Measurements from ENCODE around the gene KLHL18. TPM values are rescaled to one million over a fixed set of nuclear protein-coding genes. Genes with fewer than 3 reads are reported as not detected.
"Not testable (repeated sequence)": the region's sequence is repeated elsewhere in the genome, so short reads cannot be mapped to it uniquely, and the experiment has no call there.

KLHL18 gene
- total RNA-seq, 2 donors from 2014 or later = 22.6 to 29.0 TPM

DNA sequence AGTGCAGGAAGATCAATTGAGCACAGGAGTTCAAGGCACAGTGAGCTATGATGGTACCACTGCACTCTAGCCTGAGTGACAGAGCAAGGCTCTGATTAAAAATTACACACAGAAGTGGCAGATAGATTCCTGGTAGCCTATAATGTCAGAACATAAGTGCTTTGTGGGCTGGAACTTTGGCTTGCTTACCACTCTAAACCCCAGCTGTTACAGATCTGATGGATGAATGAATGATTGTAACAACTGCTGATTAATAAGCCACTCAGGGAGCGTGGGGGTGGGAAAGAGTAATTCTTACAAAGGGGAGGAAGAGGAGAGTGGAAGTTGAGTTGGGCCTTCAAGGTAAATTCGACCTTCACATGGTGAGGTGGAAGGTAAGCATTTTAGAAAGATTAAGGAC lies 57.2 kb downstream of the KLHL18 start:
- no peak for ATAC-seq (replicated peaks in 1 of 2)
- DNase-seq = no peak
- Mint-ChIP-seq H3K4me1 (ENCODE audit: low read depth) (no peaks in the 10 kb centered on the region), H3K9me3 (no peaks in the 10 kb centered on the region), H3K27ac (no peak overlapping the region), H3K27me3 (ENCODE audit: low read depth) (no peaks in the 10 kb centered on the region), H3K4me3 (no peak overlapping the region), H3K36me3 (ENCODE audit: insufficient read depth in 2 of 2) (peaks cover 0 to 17% of the 10 kb centered on the region in 2 donors)

DNA sequence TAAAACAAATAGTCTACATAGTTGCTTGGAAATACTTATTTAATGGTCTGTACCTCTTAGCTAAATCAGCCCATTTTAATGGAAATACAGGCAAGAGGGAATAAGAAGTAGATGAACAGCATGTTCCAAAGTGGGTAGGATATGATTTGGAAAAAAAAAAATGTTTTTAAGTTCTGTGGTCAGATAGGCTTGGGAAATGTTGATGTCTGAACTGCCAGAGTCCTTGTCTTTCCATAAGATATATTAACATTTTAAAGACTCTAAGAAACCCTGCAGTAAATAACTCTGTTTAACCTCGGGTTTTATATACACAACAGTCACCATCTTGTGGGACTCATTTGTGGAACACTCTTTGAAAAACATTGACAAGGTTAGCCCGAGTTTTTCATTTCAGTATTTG lies 58.1 kb downstream of the KLHL18 start:
- DNase-seq = no peak
- H3K36me3 Mint-ChIP-seq (ENCODE audit: insufficient read depth in 2 of 2) = peaks cover 0 to 17% of the 10 kb centered on the region in 2 donors
- H3K9me3 Mint-ChIP-seq = no peaks in the 10 kb centered on the region
- ATAC-seq (replicated peaks in 1 of 2) = no peak
- H3K27ac Mint-ChIP-seq = no peak overlapping the region
- no peak overlapping the region for H3K4me3 Mint-ChIP-seq
- H3K4me1 Mint-ChIP-seq (ENCODE audit: low read depth) = no peaks in the 10 kb centered on the region
- H3K27me3 Mint-ChIP-seq (ENCODE audit: low read depth) = no peaks in the 10 kb centered on the region

DNA sequence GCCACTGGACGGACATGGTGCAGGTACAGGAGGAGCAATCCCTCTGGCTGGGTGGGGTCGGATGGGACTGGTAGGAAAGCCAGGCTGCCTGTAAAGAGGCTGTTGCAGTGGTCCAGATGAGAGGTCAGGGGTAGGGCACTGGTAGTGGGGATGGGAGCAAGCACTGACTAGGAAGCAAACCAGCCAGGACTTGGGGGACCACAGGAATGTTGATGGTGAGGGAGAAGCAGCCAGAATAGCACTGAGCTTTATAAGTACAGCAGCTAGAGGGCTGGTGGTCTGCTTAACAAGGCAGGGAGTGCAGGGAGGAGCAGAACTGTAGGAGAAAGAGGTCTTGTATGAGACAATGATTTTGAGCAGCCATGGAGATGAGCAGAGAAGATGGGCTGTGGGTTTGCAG lies 59.4 kb downstream of the KLHL18 start:
- Mint-ChIP-seq H3K4me3 (no peak overlapping the region), H3K9me3 (no peaks in the 10 kb centered on the region), H3K27ac (no peak overlapping the region), H3K27me3 (ENCODE audit: low read depth) (no peaks in the 10 kb centered on the region), H3K36me3 (ENCODE audit: insufficient read depth in 2 of 2) (peaks cover 0 to 8% of the 10 kb centered on the region in 2 donors), H3K4me1 (ENCODE audit: low read depth) (no peaks in the 10 kb centered on the region)
- ATAC-seq (replicated peaks in 1 of 2) = no peak
- DNase-seq = no peak

DNA sequence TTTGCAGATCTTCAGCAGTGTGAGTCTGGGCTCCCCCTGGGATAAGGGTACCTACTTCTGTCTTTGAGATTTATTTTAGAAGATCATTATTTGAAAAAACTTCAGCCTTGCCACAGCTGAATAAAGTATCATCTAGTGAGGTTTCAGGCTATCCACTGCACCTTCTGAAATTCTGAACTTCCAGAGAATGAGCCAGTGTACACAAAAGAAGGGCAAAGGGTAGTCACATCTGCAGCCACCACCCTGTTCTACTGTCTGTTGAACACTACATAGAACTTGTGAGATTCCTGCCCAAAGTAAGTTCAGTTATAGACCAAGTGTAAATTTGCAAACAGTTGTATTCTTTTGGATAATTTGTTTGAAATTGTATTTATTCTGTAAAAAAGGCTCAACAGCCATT lies 60.1 kb downstream of the KLHL18 start:
- Mint-ChIP-seq H3K36me3 (ENCODE audit: insufficient read depth in 2 of 2) (peaks cover 0 to 7% of the 10 kb centered on the region in 2 donors), H3K9me3 (no peaks in the 10 kb centered on the region), H3K27me3 (ENCODE audit: low read depth) (no peaks in the 10 kb centered on the region), H3K4me1 (ENCODE audit: low read depth) (no peaks in the 10 kb centered on the region), H3K4me3 (no peak overlapping the region), H3K27ac (no peak overlapping the region)
- ATAC-seq (replicated peaks in 1 of 2) (no peak), DNase-seq (no peak)

DNA sequence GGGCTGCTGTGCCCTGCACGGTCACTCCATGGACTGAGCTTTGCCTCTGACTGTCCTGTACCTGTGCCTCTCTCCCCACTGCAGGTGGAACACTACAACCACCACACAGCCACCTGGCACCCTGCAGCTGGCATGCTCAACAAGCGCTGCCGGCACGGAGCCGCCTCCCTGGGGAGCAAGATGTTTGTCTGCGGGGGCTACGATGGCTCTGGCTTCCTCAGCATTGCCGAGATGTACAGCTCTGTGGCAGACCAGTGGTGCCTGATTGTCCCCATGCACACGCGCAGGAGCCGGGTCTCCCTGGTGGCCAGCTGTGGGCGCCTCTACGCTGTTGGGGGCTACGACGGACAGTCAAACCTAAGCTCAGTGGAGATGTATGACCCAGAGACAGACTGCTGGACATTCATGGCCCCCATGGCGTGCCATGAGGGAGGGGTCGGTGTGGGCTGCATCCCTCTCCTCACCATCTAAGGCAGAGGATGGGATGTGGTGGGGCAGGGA lies 60.8 kb downstream of the KLHL18 start:
- H3K36me3 Mint-ChIP-seq (ENCODE audit: insufficient read depth in 2 of 2) = peaks cover 0 to 6% of the 10 kb centered on the region in 2 donors
- DNase-seq (no peak), ATAC-seq (replicated peaks in 1 of 2) (no peak)
- H3K27ac Mint-ChIP-seq = no peak overlapping the region
- no peaks in the 10 kb centered on the region for H3K27me3 Mint-ChIP-seq (ENCODE audit: low read depth)
- no peaks in the 10 kb centered on the region for H3K9me3 Mint-ChIP-seq
- no peaks in the 10 kb centered on the region for H3K4me1 Mint-ChIP-seq (ENCODE audit: low read depth)
- no peak overlapping the region for H3K4me3 Mint-ChIP-seq

DNA sequence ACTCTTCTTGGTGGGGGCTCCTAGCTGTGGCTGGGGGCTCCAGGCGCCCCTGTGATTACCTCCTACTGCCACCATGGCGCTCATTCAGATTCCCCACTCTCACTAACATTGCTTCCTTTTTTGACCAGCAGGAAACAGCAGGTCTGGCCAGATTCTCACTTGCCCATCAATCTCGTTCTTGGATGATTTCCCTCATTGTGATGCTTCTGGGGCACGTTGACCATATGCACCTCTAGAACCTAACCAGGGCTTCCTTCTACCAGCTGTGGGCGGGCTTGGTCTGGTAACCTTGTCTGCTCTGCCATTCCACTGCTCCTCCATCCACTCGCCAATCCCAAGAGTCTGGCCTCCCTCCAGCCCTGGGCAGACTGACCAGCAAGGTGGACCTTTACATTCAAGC lies 62.2 kb downstream of the KLHL18 start:
- Mint-ChIP-seq H3K27ac (no peak overlapping the region), H3K9me3 (no peaks in the 10 kb centered on the region), H3K4me3 (no peak overlapping the region), H3K36me3 (ENCODE audit: insufficient read depth in 2 of 2) (no peaks in the 10 kb centered on the region), H3K27me3 (ENCODE audit: low read depth) (no peaks in the 10 kb centered on the region), H3K4me1 (ENCODE audit: low read depth) (no peaks in the 10 kb centered on the region)
- no peak for ATAC-seq (replicated peaks in 1 of 2)
- no peak for DNase-seq

DNA sequence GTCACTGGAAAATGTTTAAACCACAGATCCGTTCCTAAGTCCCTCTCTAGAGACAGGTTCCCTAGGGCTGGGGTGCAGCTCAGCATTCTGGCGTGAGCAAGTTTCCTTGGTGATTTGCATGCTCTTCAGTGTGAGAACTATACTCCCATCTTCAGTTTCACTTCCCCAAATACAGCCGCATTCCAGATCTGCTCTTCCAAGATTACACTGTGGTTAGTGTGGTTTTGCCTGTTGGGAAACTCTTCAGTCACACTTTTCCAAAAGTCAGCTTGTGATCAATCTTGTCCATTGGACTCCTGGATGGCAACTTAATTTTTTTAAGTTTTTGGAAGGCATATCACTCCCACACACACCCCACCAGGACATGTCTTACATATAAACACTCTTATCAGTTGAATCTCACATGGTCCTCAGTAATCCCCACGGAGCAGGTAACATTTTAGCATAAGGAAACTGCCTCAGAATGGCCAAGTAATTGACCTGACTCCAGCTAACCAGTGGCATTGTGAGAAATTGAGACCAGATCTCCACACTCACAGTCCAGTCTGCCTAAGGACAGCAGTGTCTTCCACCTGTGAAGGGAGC lies 64.6 kb downstream of the KLHL18 start:
- ATAC-seq (replicated peaks in 1 of 2) (no peak), DNase-seq (no peak)
- H3K27me3 Mint-ChIP-seq (ENCODE audit: low read depth) = no peaks in the 10 kb centered on the region
- no peaks in the 10 kb centered on the region for H3K4me1 Mint-ChIP-seq (ENCODE audit: low read depth)
- no peaks in the 10 kb centered on the region for H3K9me3 Mint-ChIP-seq
- H3K27ac Mint-ChIP-seq = no peak overlapping the region
- no peaks in the 10 kb centered on the region for H3K36me3 Mint-ChIP-seq (ENCODE audit: insufficient read depth in 2 of 2)
- no peak overlapping the region for H3K4me3 Mint-ChIP-seq

DNA sequence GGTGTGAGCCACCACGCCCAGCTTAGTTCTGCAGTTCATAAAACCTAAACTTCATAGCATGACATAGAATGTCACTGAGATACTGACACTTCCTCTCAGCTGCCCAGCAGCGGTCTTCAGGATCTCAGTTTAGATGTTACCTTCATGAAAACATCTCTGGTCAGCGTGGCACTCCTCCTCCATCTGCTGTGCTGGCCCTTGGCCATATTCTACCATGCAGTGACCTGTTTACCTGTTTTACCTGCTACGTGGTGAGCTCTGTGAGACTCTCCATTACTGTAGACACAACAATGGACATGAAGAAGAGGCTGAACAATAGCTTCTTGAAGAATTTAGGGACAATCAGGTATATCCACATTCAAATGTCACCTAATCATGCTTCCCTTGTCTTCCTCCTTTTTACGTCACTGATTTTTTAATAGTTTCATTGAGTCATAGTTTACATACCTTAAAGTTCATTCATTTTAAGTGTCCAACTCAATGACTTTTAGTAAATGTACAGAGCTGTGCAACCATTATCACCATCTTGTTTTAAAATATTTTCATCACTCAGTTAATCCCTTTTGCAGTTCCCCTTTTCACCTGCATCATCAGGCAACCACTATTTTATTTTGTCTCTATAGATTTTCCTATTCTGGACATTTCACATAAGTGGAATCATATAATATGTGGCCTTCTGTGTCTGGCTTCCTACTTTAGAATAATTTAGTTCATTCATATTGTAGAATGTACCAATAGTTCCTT lies 65.8 kb downstream of the KLHL18 start:
- Mint-ChIP-seq H3K4me3 (no peak overlapping the region), H3K4me1 (ENCODE audit: low read depth) (no peaks in the 10 kb centered on the region), H3K9me3 (no peaks in the 10 kb centered on the region), H3K27ac (no peak overlapping the region), H3K36me3 (ENCODE audit: insufficient read depth in 2 of 2) (no peaks in the 10 kb centered on the region), H3K27me3 (ENCODE audit: low read depth) (no peaks in the 10 kb centered on the region)
- no peak for DNase-seq
- no peak for ATAC-seq (replicated peaks in 1 of 2)

DNA sequence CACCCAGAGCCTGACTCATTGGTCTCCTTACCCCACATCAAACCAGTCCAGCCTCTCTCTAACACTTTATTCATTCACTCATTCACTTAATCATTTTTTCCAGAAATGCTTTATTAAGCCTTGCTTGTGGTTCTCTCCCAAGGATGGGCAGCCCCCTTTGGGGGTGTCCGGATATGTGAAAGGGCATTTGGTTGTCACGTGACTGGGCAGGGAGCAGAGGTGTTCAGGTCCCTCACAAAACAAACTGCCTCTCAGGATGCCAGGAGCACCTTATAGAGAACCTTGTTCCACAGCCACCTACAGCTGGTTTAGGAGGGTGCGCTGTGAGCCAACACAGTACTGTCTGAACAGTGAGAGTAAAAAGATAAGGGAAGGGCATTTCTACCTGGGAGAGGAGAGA lies 72.3 kb downstream of the KLHL18 start:
- Mint-ChIP-seq H3K9me3 (peaks cover 4 to 6% of the 10 kb centered on the region in 2 donors), H3K4me1 (ENCODE audit: low read depth) (no peaks in the 10 kb centered on the region), H3K4me3 (no peak overlapping the region), H3K36me3 (ENCODE audit: insufficient read depth in 2 of 2) (peaks cover 7 to 19% of the 10 kb centered on the region in 2 donors), H3K27me3 (ENCODE audit: low read depth) (no peaks in the 10 kb centered on the region), H3K27ac (no peak overlapping the region)
- ATAC-seq (replicated peaks in 1 of 2) = no peak
- no peak for DNase-seq

DNA sequence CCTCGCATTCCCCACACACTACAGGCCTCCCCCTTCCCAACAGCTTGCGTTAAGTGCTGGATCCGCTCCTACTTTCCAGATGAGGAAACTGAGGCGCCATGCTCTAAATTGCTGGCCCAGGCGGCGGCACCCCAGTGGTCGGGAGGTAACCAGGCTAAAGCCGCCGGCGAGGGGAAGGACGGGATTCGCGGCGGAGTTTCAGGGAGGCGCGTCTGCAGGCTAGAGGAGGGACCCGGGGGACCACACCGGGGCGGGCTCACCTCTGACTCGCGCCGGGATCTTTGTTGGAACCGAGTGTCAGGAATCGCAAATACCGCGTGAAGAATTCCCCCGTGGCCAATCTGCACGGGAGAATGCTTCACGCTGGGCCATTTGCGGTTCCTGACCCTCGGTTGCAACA lies 73.5 kb downstream of the KLHL18 start:
- H3K36me3 Mint-ChIP-seq (ENCODE audit: insufficient read depth in 2 of 2) = peaks cover 12 to 24% of the 10 kb centered on the region in 2 donors

DNA sequence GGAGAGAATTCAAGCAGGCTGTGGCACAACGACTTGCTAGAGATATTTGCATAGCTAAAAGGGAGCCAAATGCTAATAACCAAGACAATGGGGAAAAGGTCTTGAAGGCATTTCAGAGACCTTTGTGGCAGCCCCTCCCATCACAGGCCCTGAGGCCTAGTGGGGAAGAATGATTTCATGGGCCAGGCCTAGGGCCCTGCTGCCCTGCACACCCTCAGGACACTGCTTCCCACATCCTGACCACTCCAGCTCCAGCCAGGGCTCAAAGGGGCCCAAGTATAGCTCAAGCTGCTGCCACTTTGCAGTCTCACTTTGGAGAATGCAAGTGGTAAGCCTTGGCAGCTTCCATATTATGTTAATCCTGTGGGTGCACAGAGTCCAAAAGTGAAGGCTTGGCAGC lies 76.6 kb downstream of the KLHL18 start:
- no peak for ATAC-seq (replicated peaks in 1 of 2)
- Mint-ChIP-seq H3K36me3 (ENCODE audit: insufficient read depth in 2 of 2) (peaks cover 15 to 29% of the 10 kb centered on the region in 2 donors), H3K27me3 (ENCODE audit: low read depth) (no peaks in the 10 kb centered on the region), H3K4me3 (no peak overlapping the region), H3K27ac (no peak overlapping the region), H3K9me3 (peaks cover 12 to 13% of the 10 kb centered on the region in 2 donors), H3K4me1 (ENCODE audit: low read depth) (peaks cover 12% of the 10 kb centered on the region)
- DNase-seq = no peak

More for the DNA sequence above, 73.5 kb downstream of the KLHL18 start:
- no peak overlapping the region for H3K4me3 Mint-ChIP-seq
- H3K27ac Mint-ChIP-seq = no peak overlapping the region
- no peaks in the 10 kb centered on the region for H3K4me1 Mint-ChIP-seq (ENCODE audit: low read depth)
- H3K27me3 Mint-ChIP-seq (ENCODE audit: low read depth) = no peaks in the 10 kb centered on the region
- H3K9me3 Mint-ChIP-seq = peaks cover 8 to 10% of the 10 kb centered on the region in 2 donors
- DNase-seq (no peak), ATAC-seq (replicated peaks in 1 of 2) (no peak)

DNA sequence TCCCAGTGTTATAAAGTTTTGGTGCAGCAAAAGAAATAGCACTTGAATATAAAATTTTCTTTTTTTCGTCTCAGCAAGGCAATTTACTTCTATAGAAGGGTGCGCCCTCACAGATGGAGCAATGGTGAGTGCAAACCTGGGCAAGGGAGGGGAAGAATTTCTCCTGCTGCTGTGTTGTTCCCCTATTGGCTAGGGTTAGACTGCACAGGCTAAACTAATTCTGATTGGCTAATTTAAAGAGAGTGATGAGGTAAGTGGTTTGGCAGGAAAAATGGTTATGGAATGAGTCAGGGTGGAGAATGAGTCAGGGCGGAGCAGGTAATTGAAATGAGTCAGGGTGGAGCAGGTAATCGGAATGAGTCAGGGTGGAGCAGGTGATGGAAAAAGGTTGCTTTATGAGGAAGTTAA lies 77.4 kb downstream of the KLHL18 start:
- Mint-ChIP-seq H3K36me3 (ENCODE audit: insufficient read depth in 2 of 2) (peaks cover 15 to 29% of the 10 kb centered on the region in 2 donors), H3K9me3 (peaks cover 12 to 13% of the 10 kb centered on the region in 2 donors), H3K27ac (peak overlapping the region; percentile 12), H3K4me1 (ENCODE audit: low read depth) (peaks cover 12% of the 10 kb centered on the region)
- ATAC-seq (replicated peaks in 1 of 2) (peak; percentile 53 to 70), DNase-seq (peak; percentile 38 to 40)
- H3K27me3 Mint-ChIP-seq (ENCODE audit: low read depth); H3K4me3 Mint-ChIP-seq: not testable (repeated sequence)

DNA sequence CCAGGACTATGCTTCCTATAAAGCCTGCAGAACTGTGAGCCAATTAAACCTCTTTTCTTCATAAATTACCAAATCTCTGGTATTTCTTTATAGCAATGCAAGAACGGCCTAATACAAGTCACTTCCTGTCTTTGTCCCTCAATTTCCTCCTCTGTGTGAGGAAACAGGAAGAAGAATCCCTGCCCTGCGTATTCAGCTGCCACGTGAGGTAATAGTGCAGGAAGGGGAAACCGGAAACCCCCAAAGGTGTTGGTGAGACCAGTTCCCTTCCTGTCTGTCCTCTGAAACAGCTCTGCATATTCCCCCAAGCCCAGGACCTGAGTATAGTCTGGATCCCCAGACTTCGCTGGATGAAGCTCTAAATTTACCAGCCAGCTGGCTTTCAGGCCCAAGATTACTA lies 80.0 kb downstream of the KLHL18 start:
- Mint-ChIP-seq H3K4me1 (ENCODE audit: low read depth) (peaks cover 12% of the 10 kb centered on the region), H3K4me3 (no peak overlapping the region), H3K9me3 (peaks cover 12 to 13% of the 10 kb centered on the region in 2 donors), H3K36me3 (ENCODE audit: insufficient read depth in 2 of 2) (peaks cover 15 to 29% of the 10 kb centered on the region in 2 donors), H3K27ac (peak overlapping the region; percentile 73), H3K27me3 (ENCODE audit: low read depth) (no peaks in the 10 kb centered on the region)
- DNase-seq = no peak
- no peak for ATAC-seq (replicated peaks in 1 of 2)
